ENCODE data around the gene PDX1.

The PDX1 gene

GRCh38 chr13:27919934-27920676 is at the start of gene PDX1:
Gene PDX1, plus strand, starts transcription at chr13:27920000. Its CDS starts 139 bp downstream, at chr13:27920139.
- intact Hi-C loops (cut with DNase I), result no loop called here
- DNase-seq, result peak in 11 of 42 donors; percentile 9 to 55 (median 32)

DNA sequence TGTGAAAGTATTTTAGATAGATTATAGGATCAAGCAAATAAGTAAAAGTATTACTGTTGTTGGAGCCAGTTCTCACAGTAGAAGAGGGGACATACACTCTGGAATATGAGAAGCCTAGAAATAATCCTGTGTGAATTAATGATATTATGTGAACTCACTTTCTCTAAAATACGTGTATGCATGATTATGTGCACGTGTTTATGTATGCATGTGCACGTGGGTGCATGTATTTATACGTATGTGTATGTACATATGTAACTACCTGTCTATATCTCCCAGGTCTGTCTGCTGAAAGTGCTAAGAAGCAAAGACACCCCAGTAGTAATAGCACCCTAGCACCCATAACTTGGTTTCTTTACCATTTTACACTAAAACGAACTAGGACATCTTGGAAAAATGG is 41.5 kb upstream of the PDX1 start:
- intact Hi-C loops (cut with DNase I), result no loop called here
- DNase-seq, result no peak

DNA sequence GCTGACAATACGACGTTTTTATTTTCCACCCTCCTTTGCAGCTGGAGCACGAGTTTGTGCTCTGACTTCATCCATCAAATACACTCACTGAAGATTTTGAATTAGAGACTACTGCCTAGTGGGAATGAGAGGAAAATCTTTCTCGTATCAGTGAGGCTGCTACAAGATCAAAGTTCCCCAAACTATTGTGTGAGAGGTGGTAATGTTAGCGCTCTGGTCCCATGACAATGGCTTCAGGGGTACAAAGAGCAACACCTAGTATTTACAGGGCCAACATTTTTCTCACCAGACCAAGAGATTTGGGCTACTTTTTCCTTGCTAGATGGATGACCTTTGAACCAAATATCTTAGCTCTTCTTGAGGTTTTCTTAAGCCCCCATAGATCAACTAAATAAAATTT is 30.3 kb upstream of the PDX1 start:
- intact Hi-C loops (cut with DNase I), result no loop called here
- no peak for DNase-seq

DNA sequence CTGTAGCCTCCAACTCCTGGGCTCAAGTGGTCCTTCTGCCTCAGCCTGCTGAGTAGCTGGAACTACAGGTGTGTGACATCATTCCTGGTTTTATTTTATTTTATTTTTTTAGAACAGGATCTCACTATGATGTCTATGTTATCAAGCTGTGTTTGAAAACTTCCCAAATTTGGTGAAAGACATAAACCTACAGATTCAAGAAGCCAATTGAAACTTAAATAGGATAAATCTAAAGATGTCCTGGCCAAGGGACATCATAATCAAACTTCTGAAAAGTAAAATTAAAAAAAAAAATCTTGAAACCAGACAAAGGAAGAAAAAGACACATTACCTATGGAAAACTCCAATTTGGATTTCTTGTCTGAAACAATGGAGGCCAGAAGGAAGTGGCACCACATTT is 23.1 kb upstream of the PDX1 start:
- intact Hi-C loops (cut with DNase I), result no loop called here
- DNase-seq, result no peak

- DNase-seq, result no peak
- intact Hi-C loops (cut with DNase I), result no loop called here
Observed at GRCh38 chr13:27904719-27905118, 15.1 kb upstream of the PDX1 start.

GRCh38 chr13:27905650-27906049 is 14.2 kb upstream of the PDX1 start:
- no peak for DNase-seq
- intact Hi-C loops (cut with DNase I), result no loop called here

- intact Hi-C loops (cut with DNase I), result no loop called here
- no peak for DNase-seq
Observed at GRCh38 chr13:27907121-27907787, 12.5 kb upstream of the PDX1 start.

DNA sequence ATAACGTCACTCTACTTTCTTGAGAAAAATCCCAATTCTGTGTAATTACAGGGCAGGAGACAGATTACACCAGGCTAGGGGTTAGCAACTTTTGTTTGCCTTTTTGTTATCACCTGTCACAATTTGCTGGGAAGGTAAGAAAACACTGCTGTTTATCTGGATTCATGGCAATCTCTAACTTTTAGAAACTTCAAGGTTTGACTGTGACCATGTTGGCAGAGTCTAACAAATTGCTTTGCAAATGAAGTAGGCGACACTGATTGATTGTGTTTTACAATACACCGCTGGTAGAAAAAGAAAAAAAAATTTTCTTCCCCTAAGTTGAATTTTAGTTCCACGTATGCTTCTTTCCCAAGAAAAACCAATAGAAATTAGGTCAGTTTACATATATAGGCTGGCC is 10.4 kb upstream of the PDX1 start:
- intact Hi-C loops (cut with DNase I), result no loop called here
- DNase-seq, result no peak

- DNase-seq, result no peak
- intact Hi-C loops (cut with DNase I), result no loop called here
Observed at GRCh38 chr13:27911521-27911920, 8.3 kb upstream of the PDX1 start.

DNA sequence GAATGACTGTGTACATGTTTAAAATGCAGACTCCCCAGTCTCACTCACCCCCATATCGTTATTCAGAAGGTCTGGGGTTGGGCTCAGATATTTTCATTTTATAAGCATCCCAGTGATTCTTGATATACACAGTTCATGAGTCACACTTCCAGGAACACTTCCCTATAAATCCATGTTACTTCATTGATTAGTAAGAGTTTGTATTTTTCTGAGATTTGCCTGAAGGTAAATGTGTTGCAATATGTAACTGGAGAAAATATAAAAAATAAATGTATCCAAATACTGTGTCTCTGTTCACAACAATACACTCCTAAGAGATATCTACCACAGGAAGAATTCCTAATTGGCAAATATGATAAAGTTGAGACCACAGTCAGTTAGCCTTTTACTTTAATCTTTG is 6.6 kb upstream of the PDX1 start:
- DNase-seq, result no peak
- intact Hi-C loops (cut with DNase I), result no loop called here

DNA sequence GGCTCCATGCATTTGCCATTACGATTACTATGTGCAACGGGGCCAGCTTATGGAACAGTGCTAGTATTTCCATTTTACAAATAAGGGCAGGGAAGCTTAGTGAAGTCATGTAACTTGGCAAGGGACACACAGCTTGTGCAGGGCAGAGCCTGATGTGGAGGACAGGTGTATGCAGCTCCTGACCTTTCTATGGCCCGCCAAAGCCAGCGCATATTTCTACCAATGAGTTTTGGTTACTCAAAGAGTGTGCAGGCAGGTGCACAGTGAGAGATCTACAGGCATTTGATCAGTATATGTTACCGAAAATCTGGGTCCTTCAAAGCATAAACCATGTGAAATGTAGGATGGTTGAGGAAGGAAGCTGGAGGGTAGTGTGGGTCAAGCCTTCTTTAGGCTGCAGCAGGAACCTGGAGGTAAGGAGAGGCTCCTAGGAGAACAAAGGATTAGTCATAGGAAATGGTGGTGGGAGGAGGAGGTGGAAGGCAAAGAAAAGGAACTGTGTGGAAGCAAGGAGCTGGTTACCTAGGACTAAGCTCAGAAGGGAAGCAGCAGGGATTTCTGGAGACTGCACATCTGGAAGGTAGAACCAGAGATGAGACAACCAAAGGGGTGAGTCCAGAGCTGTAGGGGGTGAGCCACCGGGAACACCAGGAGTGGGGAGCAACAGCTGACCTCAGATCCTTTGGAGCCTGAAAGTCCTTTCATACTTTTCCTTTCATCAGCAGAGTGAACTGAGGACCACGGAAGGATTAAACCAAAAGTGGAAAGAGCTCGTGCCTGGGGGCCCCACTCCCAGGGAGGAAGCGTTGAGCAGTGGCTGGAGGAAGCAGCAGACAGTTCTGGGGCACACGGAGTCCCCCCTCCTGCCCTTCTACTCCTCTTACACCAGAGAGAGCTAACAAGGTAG is 4.2 kb upstream of the PDX1 start:
- no peak for DNase-seq
- intact Hi-C loops (cut with DNase I), result no loop called here

- no peak for DNase-seq
- intact Hi-C loops (cut with DNase I), result no loop called here
Observed at GRCh38 chr13:27917121-27917947, 2.5 kb upstream of the PDX1 start.

GRCh38 chr13:27918041-27918917 is 1.5 kb upstream of the PDX1 start:
- DNase-seq, result no peak
- intact Hi-C loops (cut with DNase I), result no loop called here

DNA sequence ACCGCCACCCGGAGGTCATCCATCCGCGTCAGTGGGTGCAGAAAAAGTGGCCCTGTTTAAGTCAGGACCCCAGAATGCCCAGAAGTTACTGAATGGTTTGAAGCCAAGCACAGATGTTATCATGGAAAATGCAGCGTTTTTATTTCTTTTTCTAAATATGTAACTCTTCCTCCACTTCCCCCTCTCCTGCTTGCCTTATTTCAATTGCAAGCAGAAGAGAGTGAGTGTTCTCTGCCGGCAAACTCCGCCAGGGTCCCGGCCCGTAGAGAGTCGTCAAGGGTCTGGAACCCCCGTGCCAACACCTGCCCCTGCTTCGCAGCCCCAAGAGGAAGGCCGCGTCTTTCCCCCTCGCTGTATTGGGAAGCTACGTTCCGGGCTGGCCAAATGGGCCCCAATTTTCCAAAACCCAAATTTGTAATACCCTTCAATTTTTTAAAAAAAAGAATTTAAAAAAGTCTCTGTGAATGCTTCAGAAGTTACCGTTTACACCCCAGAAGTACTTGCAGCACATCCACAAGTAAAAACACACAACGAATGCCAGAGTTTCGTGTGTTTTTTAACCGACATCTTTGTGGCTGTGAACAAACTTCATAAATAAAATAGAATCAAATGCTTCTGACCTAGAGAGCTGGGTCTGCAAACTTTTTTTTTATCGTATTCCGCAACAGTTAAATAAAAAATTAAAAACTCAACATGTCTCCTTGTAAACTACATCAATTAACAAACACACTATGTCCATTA is 712 bp upstream of the PDX1 start:
- no peak for DNase-seq
- intact Hi-C loops (cut with DNase I), result no loop called here

DNA sequence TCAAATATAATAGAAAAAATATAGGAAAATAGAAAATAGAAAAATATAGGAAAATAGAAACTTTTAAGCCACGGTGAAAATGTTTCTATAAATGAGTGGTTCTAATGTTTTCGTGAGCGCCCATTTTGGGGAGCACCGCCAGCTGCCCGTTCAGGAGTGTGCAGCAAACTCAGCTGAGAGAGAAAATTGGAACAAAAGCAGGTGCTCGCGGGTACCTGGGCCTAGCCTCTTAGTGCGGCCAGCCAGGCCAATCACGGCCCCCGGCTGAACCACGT is 204 bp upstream of the PDX1 start:
- intact Hi-C loops (cut with DNase I), result no loop called here

DNA sequence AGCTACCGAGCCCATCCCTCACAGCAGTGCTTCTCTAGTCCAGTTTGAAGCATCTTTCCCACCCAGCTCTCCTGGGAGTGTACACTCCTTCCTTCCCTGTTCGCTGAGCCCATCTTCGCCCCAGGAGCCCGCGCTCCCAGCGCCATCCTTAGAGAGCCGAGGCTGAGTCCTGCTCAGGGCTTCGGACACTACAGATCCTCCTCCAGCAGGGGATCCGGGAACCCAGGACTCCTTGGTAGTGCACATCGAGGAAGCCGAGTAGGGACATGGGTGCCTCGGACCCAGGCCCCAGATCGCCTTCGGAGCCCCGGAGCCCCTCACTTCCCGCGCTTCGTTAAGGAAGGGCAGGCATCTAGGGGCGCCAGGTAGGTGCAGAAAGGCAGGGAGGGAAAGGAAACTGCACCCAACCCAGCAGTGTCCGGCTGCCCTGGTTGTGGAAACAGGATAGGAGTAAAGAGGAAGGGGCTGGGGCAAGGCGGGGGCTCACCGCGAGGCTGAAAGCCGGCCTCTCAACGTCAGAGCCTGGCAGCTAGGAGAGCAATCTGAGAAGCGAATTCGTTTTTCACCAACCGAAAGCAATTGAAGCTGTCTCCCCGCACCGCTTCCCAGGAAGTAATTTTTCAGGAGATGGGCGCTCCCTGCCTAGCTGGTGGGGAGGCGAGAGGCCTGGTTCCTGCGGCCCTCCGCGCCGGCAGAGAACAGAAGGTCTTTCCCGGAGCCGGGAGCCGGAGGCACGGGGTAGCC is 1.0 kb downstream of the PDX1 start:
- intact Hi-C loops (cut with DNase I), result no loop called here
- DNase-seq, result no peak

More for the DNA sequence above, 204 bp upstream of the PDX1 start:
- DNase-seq, result peak in 2 of 42 donors; percentile 6 to 12

GRCh38 chr13:27921421-27921960 is 1.7 kb downstream of the PDX1 start:
- no peak for DNase-seq

More at GRCh38 chr13:27921421-27921960, 1.7 kb downstream of the PDX1 start:
- intact Hi-C loops (cut with DNase I), result no loop called here
